Measurements from ENCODE around the gene PEF1. TPM values are rescaled to one million over a fixed set of nuclear protein-coding genes. Genes with fewer than 3 reads are reported as not detected.

Gene PEF1
- total RNA-seq, 1 donor from 2014 or later: 76.9 TPM

DNA sequence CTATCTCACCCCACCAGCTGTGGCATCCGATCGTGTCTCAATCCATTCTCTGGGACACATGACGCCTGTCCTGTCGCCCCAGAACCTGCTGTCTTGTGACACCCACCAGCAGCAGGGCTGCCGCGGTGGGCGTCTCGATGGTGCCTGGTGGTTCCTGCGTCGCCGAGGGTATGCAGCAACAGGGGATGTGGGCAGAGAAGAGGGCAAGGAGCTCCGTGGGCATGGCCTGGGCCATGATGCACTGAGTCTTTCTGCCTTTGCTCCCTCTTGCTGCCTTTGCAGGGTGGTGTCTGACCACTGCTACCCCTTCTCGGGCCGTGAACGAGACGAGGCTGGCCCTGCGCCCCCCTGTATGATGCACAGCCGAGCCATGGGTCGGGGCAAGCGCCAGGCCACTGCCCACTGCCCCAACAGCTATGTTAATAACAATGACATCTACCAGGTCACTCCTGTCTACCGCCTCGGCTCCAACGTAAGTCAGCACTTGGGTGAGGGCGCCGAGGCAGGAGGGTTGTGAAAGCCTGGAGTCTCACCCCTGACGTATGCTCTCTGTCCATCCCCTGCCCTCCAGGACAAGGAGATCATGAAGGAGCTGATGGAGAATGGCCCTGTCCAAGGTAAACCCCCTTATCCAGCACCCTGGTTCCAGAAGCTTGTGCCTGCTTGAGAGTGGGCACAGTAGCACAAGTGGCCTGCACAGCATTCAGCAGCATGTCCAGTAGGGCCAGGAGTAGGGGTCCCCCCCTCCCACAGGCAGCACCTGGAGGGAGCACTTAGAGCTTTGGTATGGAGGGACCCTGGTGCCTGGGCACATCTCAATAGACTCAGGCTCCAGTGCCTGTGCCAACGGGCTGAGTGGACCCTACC is 59.6 kb downstream of the PEF1 start:
- DNase-seq (ENCODE audit: low spot score): no peak

DNA sequence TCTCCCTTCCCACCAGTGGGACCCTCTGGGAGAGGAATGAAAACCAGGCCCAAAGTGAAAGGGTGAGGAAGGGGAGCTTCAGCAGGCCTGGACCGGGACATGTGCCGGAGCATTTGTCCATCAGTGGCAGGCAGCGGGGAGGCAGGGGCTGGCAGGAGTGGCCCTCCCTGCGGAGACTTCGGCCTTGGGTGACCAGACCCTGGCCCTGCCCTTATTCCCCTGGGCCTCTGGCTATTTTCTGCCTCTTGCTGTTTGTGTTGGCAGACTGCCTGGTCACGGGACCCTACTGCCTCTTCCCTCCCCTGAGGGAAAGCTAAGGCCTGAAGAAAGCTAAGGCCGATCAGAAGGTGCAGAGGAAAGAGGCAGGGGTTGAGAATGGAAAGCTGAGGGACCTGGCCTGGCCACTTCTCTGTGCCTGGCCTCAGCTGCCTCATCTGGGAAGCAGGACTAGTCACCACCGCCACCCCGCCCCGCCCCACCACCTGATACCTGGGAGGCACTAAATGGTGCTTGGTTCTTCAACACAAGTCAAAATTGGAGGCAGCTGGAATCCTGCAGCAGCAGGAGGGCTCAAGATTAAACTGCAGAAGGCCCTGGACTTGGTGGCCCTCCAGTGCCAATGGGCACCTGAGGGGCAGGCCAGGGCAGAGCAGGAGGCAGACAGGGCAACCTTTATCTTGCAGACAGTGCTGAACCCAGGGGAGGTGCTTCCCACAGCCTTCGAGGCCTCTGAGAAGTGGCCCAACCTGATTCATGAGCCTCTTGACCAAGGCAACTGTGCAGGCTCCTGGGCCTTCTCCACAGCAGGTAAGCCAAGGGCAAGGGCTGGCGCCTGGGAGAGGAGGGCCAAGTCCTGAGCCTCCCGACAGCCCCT is 60.4 kb downstream of the PEF1 start:
- DNase-seq (ENCODE audit: low spot score): peak; percentile 88

GRCh38 chr1:31583082-31583994 is 61.3 kb downstream of the PEF1 start:
- DNase-seq (ENCODE audit: low spot score): peak; percentile 36

GRCh38 chr1:31581821-31582810 is 62.6 kb downstream of the PEF1 start:
- DNase-seq (ENCODE audit: low spot score): no peak

DNA sequence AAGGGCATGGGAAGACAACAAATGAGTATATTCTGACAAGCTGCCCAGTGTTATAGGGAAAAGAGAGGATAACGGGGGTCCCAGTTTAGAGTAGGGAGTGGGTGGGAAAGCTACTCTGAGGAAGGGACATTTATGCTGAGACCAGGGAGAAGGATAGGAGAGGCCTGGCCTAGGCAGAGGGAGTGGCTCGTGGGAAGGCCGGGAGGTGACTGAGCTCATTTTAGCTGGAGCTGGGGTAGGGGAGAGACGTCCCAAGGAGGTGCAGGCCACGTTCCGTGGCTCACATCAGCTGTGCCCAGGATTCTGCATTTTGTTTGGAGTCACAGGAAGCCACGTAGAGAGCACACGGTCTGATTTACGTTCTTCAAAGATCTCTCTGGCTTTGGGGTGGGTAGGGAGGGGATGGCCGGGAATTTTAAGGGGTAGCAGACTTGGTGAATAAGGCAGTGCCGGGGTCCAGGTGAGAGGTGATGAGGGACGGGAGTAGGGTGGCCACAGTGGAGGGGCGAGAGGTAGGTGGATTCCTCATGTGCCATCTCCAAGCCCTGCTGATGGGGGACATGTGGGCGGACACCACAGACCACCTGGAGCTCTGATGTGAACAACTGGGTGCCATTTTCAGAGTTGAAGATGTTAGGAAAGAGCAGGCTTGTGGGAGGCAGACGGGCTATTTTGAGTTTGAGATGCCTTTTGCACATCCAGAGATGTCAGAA is 63.6 kb downstream of the PEF1 start:
- DNase-seq (ENCODE audit: low spot score): no peak

GRCh38 chr1:31580513-31580870 is 64.2 kb downstream of the PEF1 start:
- no peak for DNase-seq (ENCODE audit: low spot score)

Other genes starting within 250 kb of the PEF1 start
- gene SERINC2, start 231.7 kb downstream of the PEF1 start, total RNA-seq: 237 TPM
- 218 TPM for gene TINAGL1, start 68.4 kb downstream of the PEF1 start, total RNA-seq
- gene HCRTR1, start 27.2 kb downstream of the PEF1 start, total RNA-seq: not detected
- 110 TPM for gene COL16A1, start 59.1 kb upstream of the PEF1 start, total RNA-seq
- gene ADGRB2, start 119.5 kb upstream of the PEF1 start, total RNA-seq: 7.5 TPM
- 39.8 TPM for gene SPOCD1, start 171.1 kb upstream of the PEF1 start, total RNA-seq